HL-60 (cell line): ENCODE data around the gene ITFG1.

Experiments
- DNase-seq, 2 experiments: peaks; one replicate each; pipeline ENCODE4 v3.0.0-alpha.2; 2010 to 2020; ENCODE audit warnings: low read depth in 1 of 2, low spot score in 1 of 2
- H3K27ac ChIP-seq: fragments of 250-450 bp; sonication (Bioruptor Pico); replicated peaks from 2 replicates; pipeline ENCODE4 v1.5.1; 2020; ENCODE audit warnings: mild to moderate bottlenecking, moderate library complexity
- H3K27me3 ChIP-seq: fragments of 250-450 bp; sonication (Bioruptor Pico); 2 replicates; pipeline ENCODE4 v1.5.1; 2021; ENCODE audit warnings: mild to moderate bottlenecking, moderate library complexity; ENCODE audit not compliant: insufficient read depth, poor library complexity, severe bottlenecking
- H3K4me3 ChIP-seq: replicated peaks from 2 replicates; pipeline ENCODE4 v1.5.1; 2011; ENCODE audit warnings: mild to moderate bottlenecking, control low read depth, low read length; ENCODE audit not compliant: insufficient read depth
- GABPA ChIP-seq: IDR thresholded peaks from 2 replicates; pipeline ENCODE4 v1.6.1; 2012; ENCODE audit warnings: low read depth
- POLR2AphosphoS5 ChIP-seq: IDR thresholded peaks from 2 replicates; pipeline ENCODE4 v1.6.1; 2012; ENCODE audit warnings: low read depth
- SPI1 ChIP-seq: IDR thresholded peaks from 2 replicates; pipeline ENCODE4 v1.6.1; 2012; ENCODE audit warnings: low read depth, mild to moderate bottlenecking, borderline replicate concordance
- TF ChIP-seq, protein P1 (sequence below): IDR thresholded peaks from one replicate; pipeline ENCODE4 v1.5.1; 2011; ENCODE audit warnings: low read length, control low read depth, inconsistent platforms; ENCODE audit not compliant: insufficient read depth
- TF ChIP-seq, protein P2 (sequence below): IDR thresholded peaks from 2 replicates; pipeline ENCODE4 v1.6.1; 2012; ENCODE audit warnings: low read depth; ENCODE audit not compliant: insufficient replicate concordance

Gene ITFG1

DNA sequence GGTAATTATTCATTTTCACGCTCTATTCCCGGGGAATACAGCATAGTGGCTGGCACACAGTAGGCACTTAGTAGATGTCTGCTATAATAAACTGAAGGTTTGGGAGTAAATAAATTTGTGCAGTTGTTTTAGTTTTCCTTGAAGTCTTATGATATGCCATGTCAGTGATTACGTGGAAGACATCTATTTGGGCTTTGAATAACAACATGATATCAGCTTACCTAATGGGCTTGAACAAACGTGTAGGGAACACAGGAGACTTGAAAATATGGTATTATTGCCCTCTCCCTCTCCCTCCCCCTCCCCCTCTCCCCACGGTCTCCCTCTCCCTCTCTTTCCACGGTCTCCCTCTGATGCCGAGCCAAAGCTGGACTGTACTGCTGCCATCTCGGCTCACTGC, 280.8 kb downstream of the ITFG1 start:
- H3K27me3 ChIP-seq, result no peaks in the 10 kb centered on the region
- no peak for DNase-seq
- TF ChIP-seq SPI1 (no peak), GABPA (no peak), POLR2AphosphoS5 (no peak)
- TF ChIP-seq, protein P1, sequence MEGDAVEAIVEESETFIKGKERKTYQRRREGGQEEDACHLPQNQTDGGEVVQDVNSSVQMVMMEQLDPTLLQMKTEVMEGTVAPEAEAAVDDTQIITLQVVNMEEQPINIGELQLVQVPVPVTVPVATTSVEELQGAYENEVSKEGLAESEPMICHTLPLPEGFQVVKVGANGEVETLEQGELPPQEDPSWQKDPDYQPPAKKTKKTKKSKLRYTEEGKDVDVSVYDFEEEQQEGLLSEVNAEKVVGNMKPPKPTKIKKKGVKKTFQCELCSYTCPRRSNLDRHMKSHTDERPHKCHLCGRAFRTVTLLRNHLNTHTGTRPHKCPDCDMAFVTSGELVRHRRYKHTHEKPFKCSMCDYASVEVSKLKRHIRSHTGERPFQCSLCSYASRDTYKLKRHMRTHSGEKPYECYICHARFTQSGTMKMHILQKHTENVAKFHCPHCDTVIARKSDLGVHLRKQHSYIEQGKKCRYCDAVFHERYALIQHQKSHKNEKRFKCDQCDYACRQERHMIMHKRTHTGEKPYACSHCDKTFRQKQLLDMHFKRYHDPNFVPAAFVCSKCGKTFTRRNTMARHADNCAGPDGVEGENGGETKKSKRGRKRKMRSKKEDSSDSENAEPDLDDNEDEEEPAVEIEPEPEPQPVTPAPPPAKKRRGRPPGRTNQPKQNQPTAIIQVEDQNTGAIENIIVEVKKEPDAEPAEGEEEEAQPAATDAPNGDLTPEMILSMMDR, result no peak
- H3K4me3 ChIP-seq, result no peak overlapping the region
- H3K27ac ChIP-seq, result no peak overlapping the region

DNA sequence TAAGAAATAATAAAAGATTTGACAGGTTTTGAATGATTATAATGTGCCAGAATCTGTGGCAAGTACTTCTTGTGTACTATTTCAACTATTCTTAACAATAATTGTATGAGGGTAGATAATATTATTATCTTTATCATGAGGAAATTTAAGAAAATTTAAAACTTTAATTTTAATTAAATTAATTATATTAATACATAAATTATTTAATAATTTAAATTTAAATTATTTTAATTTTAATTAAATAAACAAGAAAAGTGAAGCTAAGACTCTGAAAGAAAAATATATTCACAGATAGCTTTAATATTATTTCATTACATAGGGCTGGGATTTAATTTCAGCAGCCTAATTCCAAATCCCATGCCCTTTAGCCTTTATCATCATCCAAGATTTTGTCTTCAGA, 285.7 kb downstream of the ITFG1 start:
- no peak overlapping the region for H3K27ac ChIP-seq
- H3K4me3 ChIP-seq, result no peak overlapping the region
- DNase-seq, result no peak
- TF ChIP-seq SPI1 (no peak), POLR2AphosphoS5 (no peak)
- TF ChIP-seq, protein P1, result no peak
- H3K27me3 ChIP-seq, result no peaks in the 10 kb centered on the region

DNA sequence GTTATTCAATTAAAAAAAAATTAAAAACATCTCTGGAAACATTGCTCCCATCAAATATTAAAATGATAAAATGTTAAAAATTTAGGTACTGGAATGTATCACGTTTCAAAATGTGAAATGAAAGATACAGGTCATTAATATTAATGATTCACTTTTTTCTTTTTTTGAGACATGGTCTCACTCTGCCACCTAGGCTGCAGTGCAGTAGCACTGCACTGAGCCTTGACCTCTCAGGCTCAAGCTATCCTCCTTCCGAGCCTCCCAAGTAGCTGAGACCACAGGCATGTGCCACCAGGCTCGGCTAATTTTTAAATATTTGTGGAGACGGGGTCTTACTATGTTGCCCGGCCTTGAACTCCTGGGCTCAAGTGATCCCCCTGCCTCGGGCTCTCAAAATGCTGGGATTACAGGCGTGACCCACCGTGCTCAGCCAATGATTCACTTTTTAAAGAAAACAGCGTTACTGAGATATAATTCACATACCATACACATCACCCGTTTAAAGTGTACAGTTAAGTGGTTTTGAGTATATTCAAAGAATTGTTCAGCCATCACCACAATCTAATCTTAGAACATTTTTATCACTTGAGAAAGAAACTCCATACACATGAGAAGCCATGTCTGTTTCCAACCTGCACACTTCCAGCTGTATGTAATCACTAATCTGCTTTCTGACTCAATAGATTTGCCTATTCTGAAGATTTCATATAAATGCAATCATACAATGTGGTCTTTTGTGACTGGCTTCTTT, 298.0 kb downstream of the ITFG1 start:
- no peak overlapping the region for H3K27ac ChIP-seq
- TF ChIP-seq SPI1 (no peak), POLR2AphosphoS5 (no peak), GABPA (no peak)
- TF ChIP-seq, protein P1, result no peak
- TF ChIP-seq, protein P2, sequence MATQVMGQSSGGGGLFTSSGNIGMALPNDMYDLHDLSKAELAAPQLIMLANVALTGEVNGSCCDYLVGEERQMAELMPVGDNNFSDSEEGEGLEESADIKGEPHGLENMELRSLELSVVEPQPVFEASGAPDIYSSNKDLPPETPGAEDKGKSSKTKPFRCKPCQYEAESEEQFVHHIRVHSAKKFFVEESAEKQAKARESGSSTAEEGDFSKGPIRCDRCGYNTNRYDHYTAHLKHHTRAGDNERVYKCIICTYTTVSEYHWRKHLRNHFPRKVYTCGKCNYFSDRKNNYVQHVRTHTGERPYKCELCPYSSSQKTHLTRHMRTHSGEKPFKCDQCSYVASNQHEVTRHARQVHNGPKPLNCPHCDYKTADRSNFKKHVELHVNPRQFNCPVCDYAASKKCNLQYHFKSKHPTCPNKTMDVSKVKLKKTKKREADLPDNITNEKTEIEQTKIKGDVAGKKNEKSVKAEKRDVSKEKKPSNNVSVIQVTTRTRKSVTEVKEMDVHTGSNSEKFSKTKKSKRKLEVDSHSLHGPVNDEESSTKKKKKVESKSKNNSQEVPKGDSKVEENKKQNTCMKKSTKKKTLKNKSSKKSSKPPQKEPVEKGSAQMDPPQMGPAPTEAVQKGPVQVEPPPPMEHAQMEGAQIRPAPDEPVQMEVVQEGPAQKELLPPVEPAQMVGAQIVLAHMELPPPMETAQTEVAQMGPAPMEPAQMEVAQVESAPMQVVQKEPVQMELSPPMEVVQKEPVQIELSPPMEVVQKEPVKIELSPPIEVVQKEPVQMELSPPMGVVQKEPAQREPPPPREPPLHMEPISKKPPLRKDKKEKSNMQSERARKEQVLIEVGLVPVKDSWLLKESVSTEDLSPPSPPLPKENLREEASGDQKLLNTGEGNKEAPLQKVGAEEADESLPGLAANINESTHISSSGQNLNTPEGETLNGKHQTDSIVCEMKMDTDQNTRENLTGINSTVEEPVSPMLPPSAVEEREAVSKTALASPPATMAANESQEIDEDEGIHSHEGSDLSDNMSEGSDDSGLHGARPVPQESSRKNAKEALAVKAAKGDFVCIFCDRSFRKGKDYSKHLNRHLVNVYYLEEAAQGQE, result no peak
- DNase-seq, result no peak
- H3K27me3 ChIP-seq, result no peaks in the 10 kb centered on the region
- H3K4me3 ChIP-seq, result no peak overlapping the region

DNA sequence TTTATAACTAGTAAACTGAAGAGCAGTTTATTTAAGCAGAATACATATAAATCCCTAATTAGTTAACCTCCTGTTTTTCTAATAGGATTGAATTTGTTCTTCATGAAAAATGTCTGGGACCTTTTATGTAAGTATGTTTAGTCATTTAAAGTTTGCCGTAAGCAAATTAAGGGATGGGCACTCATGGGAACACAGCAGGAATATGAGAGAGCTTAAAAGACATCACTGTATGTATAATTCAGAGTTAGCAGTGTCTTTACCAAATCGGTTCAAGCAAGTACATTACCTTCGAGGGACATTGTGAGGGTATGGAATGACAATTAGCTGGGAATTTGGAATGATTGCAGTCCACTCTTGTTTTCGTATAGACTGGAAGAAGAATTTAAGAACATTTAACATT, 299.4 kb downstream of the ITFG1 start:
- Histone ChIP-seq H3K27ac (no peak overlapping the region), H3K4me3 (no peak overlapping the region), H3K27me3 (no peaks in the 10 kb centered on the region)
- TF ChIP-seq, protein P2, result no peak
- DNase-seq, result no peak
